Caco-2 (cell line): ENCODE data around the gene ANP32E. TPM values are rescaled to one million over a fixed set of nuclear protein-coding genes. Genes with fewer than 3 reads are reported as not detected.
"Not testable (repeated sequence)": the region's sequence is repeated elsewhere in the genome, so short reads cannot be mapped to it uniquely, and the experiment has no call there.

Experiments used
- BruUV-seq: library from RNA; stranded (reverse); fragments of 400-500 nt; replicated peaks from 2 replicates; lab custom pipeline; 2021; lab: Mats Ljungman, UMichigan
- CTCF ChIA-PET: fragments of 300-600 bp; sonication (Branson Sonifier 250); formaldehyde crosslinking; loops from one replicate; lab custom pipeline; 2022; ENCODE audit warnings: antibody characterized with exemption; lab: Charles Lee
- POLR2A ChIA-PET: fragments of 300-600 bp; sonication (Branson Sonifier 250); formaldehyde crosslinking; loops from one replicate; lab custom pipeline; 2022; ENCODE audit warnings: antibody characterized with exemption; lab: Charles Lee
- DNase-seq, 2 experiments: peaks; one replicate each; pipeline versions ENCODE4 v3.0.0 to v3.0.0-alpha.2; 2020 to 2022
- H3K27me3 ChIP-seq: replicated peaks from 2 replicates; pipeline ENCODE4 v1.6.0; 2011; ENCODE audit warnings: low read length; ENCODE audit not compliant: control insufficient read depth, insufficient read depth
- H3K36me3 ChIP-seq: 2 replicates; pipeline ENCODE4 v1.5.1; 2011; ENCODE audit warnings: low read length; ENCODE audit not compliant: control insufficient read depth, insufficient read depth
- H3K4me1 ChIP-seq: fragments of 250-450 bp; sonication (Bioruptor Pico); 2 replicates; pipeline ENCODE4 v1.5.1; 2020; ENCODE audit warnings: mild to moderate bottlenecking
- H3K4me3 ChIP-seq: 2 replicates; pipeline ENCODE4 v1.5.1; 2011; ENCODE audit warnings: low read depth, mild to moderate bottlenecking, control low read depth, low read length
- H3K9me3 ChIP-seq: fragments of 250-450 bp; sonication (Bioruptor Pico); 2 replicates; pipeline ENCODE4 v1.5.1; 2020; ENCODE audit warnings: mild to moderate bottlenecking, moderate library complexity
- H3K27ac Mint-ChIP-seq: one replicate; pipeline ENCODE4 v1.8.0; 2022; ENCODE audit warnings: mixed read lengths; ENCODE audit not compliant: unreplicated experiment
- H3K27me3 Mint-ChIP-seq: one replicate; pipeline ENCODE4 v1.8.0; 2022; ENCODE audit warnings: mixed read lengths; ENCODE audit not compliant: insufficient read depth, unreplicated experiment
- H3K36me3 Mint-ChIP-seq: one replicate; pipeline ENCODE4 v1.8.0; 2022; ENCODE audit warnings: mild to moderate bottlenecking, mixed read lengths; ENCODE audit not compliant: insufficient read depth, unreplicated experiment
- H3K4me1 Mint-ChIP-seq: one replicate; pipeline ENCODE4 v1.8.0; 2022; ENCODE audit warnings: low read depth, mixed read lengths; ENCODE audit not compliant: unreplicated experiment
- H3K4me3 Mint-ChIP-seq: one replicate; pipeline ENCODE4 v1.8.0; 2022; ENCODE audit warnings: mild to moderate bottlenecking, moderate library complexity, mixed read lengths; ENCODE audit not compliant: unreplicated experiment
- H3K9me3 Mint-ChIP-seq: one replicate; pipeline ENCODE4 v1.8.0; 2022; ENCODE audit warnings: mixed read lengths; ENCODE audit not compliant: unreplicated experiment
- intact Hi-C: fragments of 100-400 bp; cut with micrococcal nuclease; formaldehyde crosslinking; loops from one replicate; pipeline ENCODE4 v1.10.0; 2022; ENCODE audit not compliant: unreplicated experiment
- total RNA-seq: library from RNA; stranded (reverse); gene quantifications from 2 replicates; pipeline ENCODE4 v1.2.3, GENCODE V29; 2022
- TF ChIP-seq, protein P1 (sequence below), 2 experiments: fragments of 200-600 bp in 1 of 2; IDR thresholded peaks; 1 replicate in 1 of 2; 2 replicates in 1 of 2; pipeline versions ENCODE4 v1.5.1 to v1.8.0; 2011 to 2022; ENCODE audit warnings: antibody characterized with exemption in 1 of 2, control low read depth in 1 of 2, inconsistent platforms in 1 of 2, low read depth in 1 of 2, low read length in 1 of 2, mild to moderate bottlenecking in 1 of 2, moderate library complexity in 1 of 2; ENCODE audit not compliant: insufficient read depth in 1 of 2, severe bottlenecking in 1 of 2, unreplicated experiment in 1 of 2

Gene ANP32E
- total RNA-seq, 1 experiment from 2014 or later: 26.8 TPM

DNA sequence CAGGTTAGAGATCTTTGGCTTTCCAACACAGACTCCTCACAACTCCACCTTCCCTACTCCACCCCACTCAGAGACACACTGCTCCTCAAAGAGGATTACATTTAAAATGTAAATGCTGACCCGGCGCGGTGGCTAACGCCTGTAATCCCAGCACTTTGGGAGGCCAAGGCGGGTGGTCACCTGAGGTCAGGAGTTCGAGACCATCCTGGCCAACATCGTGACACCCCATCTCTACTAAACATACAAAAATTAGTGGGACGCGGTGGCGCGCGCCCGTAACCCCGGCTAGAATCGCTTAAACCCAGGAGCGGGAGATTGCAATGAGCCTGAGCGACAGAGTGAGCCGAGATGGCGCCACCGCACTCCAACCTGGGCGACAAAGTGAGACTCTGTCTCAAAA is 1.8 kb upstream of the ANP32E start:
- CTCF ChIA-PET: no interaction called here
- Histone ChIP-seq H3K27me3 (no peaks in the 10 kb centered on the region), H3K9me3 (no peaks in the 10 kb centered on the region), H3K4me1 (peaks cover 13% of the 10 kb centered on the region), H3K4me3 (no peak overlapping the region), H3K36me3 (no peaks in the 10 kb centered on the region)
- DNase-seq: no peak
- Mint-ChIP-seq H3K27ac (no peak overlapping the region), H3K4me1 (peaks cover 25% of the 10 kb centered on the region), H3K9me3 (no peaks in the 10 kb centered on the region), H3K36me3 (peaks cover 12% of the 10 kb centered on the region), H3K4me3 (no peak overlapping the region), H3K27me3 (no peaks in the 10 kb centered on the region)
- intact Hi-C loops: no loop called here
- POLR2A ChIA-PET: no interaction called here
- BruUV-seq: no TSS peak
- TF ChIP-seq, protein P1, sequence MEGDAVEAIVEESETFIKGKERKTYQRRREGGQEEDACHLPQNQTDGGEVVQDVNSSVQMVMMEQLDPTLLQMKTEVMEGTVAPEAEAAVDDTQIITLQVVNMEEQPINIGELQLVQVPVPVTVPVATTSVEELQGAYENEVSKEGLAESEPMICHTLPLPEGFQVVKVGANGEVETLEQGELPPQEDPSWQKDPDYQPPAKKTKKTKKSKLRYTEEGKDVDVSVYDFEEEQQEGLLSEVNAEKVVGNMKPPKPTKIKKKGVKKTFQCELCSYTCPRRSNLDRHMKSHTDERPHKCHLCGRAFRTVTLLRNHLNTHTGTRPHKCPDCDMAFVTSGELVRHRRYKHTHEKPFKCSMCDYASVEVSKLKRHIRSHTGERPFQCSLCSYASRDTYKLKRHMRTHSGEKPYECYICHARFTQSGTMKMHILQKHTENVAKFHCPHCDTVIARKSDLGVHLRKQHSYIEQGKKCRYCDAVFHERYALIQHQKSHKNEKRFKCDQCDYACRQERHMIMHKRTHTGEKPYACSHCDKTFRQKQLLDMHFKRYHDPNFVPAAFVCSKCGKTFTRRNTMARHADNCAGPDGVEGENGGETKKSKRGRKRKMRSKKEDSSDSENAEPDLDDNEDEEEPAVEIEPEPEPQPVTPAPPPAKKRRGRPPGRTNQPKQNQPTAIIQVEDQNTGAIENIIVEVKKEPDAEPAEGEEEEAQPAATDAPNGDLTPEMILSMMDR (IDR thresholded peaks at IDR 0.05; ENCODE audit: insufficient read depth in 1 of 2, low read depth in 1 of 2, low read length in 1 of 2, severe bottlenecking in 1 of 2, unreplicated experiment in 1 of 2): no peak

DNA sequence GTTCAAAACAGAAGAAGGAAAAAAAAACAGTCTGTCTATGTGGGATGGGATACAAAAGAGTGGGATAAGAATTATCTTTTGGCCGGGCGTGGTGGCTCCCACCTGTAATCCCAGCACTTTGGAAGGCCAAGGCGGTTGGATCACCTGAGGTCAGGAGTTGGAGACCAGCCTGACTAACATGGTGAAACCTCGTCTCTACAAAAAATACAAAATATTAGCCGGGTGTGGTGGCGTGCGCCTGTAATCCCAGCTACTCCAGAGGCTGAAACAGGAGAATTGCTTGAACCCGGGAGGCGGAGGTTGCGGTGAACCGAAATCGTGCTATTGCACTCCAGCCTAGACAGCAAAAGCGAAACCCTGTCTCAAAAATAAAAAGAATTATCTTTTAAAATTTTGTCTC is 1.3 kb upstream of the ANP32E start:
- H3K4me1 ChIP-seq: peaks cover 13% of the 10 kb centered on the region
- CTCF ChIA-PET: interaction anchor here (1.0 kb wide), 1 partner anchor 19 kb away, joined by 3 read pairs; no protein-coding TSS in a partner anchor
- intact Hi-C loops, H3K4me3 ChIP-seq, DNase-seq, H3K4me3 Mint-ChIP-seq, H3K9me3 Mint-ChIP-seq, POLR2A ChIA-PET, H3K36me3 ChIP-seq, H3K27me3 Mint-ChIP-seq, H3K27me3 ChIP-seq, BruUV-seq, H3K27ac Mint-ChIP-seq, H3K9me3 ChIP-seq: not testable (repeated sequence)
- peaks cover 12% of the 10 kb centered on the region for H3K36me3 Mint-ChIP-seq
- peaks cover 25% of the 10 kb centered on the region for H3K4me1 Mint-ChIP-seq

DNA sequence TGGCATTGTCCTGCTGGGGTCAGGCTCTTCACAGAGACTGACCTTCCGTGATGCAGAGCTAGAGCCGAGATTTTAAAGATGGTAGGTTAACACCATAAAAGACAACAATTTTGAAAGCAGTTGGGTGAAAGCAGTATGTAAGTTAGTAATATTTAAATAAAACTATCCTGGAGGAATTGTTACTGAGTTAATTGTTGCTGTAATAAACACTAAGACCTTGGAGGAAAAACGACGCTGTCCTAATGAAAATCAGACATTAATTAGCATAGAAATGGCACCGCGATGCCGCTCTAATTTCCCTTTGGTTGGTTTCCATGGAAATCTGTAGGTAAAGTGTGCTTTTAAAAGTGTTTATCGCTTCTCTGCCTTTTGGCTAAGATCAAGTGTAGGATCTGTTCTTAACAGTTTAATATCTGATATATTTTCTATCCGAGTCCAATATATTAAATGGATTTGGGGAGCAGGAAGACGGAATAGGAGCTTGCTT is 745 bp upstream of the ANP32E start:
- H3K36me3 ChIP-seq: no peaks in the 10 kb centered on the region
- peak overlapping the region; percentile 48 for H3K4me3 ChIP-seq
- H3K4me3 Mint-ChIP-seq: no peak overlapping the region
- intact Hi-C loops: loop anchor here (1.0 kb wide), 2 partner anchors 33 to 46 kb away; partner anchors contain the start of genes APH1A and CIART
- H3K27ac Mint-ChIP-seq: no peak overlapping the region
- H3K27me3 ChIP-seq: no peaks in the 10 kb centered on the region
- DNase-seq: no peak
- H3K27me3 Mint-ChIP-seq: no peaks in the 10 kb centered on the region
- ChIA-PET POLR2A (interaction anchor here (0.5 to 1.7 kb wide), 5 partner anchors 50 to 342 kb away, joined by 4 to 5 read pairs (median 4); partner anchors contain the start of gene RPRD2), CTCF (interaction anchor here (0.6 to 1.0 kb wide), 3 partner anchors 9 to 19 kb away, joined by 3 to 4 read pairs (median 3); no protein-coding TSS in a partner anchor)
- TSS peak; percentile 94 for BruUV-seq
- peaks cover 25% of the 10 kb centered on the region for H3K4me1 Mint-ChIP-seq
- no peaks in the 10 kb centered on the region for H3K9me3 Mint-ChIP-seq
- TF ChIP-seq, protein P1 (IDR thresholded peaks at IDR 0.05; ENCODE audit: insufficient read depth in 1 of 2, low read depth in 1 of 2, low read length in 1 of 2, severe bottlenecking in 1 of 2, unreplicated experiment in 1 of 2): no peak
- peaks cover 12% of the 10 kb centered on the region for H3K36me3 Mint-ChIP-seq
- H3K4me1 ChIP-seq: peaks cover 13% of the 10 kb centered on the region
- no peaks in the 10 kb centered on the region for H3K9me3 ChIP-seq
